Thyroid gland (tissue), 4 donors: Measurements from ENCODE around the gene HYCC1. TPM values are rescaled to one million over a fixed set of nuclear protein-coding genes. Genes with fewer than 3 reads are reported as not detected.

Experiments
- DNase-seq, 2 donors: peaks; one replicate each; pipeline ENCODE4 v3.0.0-alpha.2; 2019
- H3K27ac ChIP-seq, 3 donors: fragments of 200-600 bp; sonication (generic); 1 replicate in 2 of 3; 2 replicates in 1 of 3; pipeline ENCODE4 v1.5.1; 2016 to 2019; ENCODE audit warnings: mild to moderate bottlenecking in 1 of 3, moderate library complexity in 1 of 3
- H3K27me3 ChIP-seq: fragments of 200-600 bp; sonication (generic); one replicate; pipeline ENCODE4 v1.5.1; 2019
- H3K36me3 ChIP-seq, 2 donors: fragments of 200-600 bp; sonication (generic); one replicate each; pipeline ENCODE4 v1.5.1; 2016 to 2019
- H3K4me1 ChIP-seq, 2 donors: fragments of 200-600 bp; sonication (generic); one replicate each; pipeline ENCODE4 v1.5.1; 2017 to 2019
- H3K4me3 ChIP-seq, 3 donors: fragments of 200-600 bp; sonication (generic); replicated peaks in 1 of 3; 1 replicate in 2 of 3; 2 replicates in 1 of 3; pipeline ENCODE4 v1.5.1; 2016; ENCODE audit warnings: mild to moderate bottlenecking in 1 of 3
- H3K9me3 ChIP-seq: fragments of 200-600 bp; sonication (generic); one replicate; pipeline ENCODE4 v1.5.1; 2017
- POLR2A ChIP-seq, 2 donors: fragments of 450-650 bp; IDR thresholded peaks; one replicate each; pipeline ENCODE4 v1.6.1; 2017; ENCODE audit warnings: antibody characterized with exemption in 2 of 2, mild to moderate bottlenecking in 2 of 2, moderate library complexity in 1 of 2
- WGBS, 2 donors: methylation state at CpG; one replicate each; pipeline ENCODE4 v1.1.5; 2017; 5-methylcytosine and 5-hydroxymethylcytosine counted together
- intact Hi-C: fragments of 100-400 bp; cut with DNase I; formaldehyde crosslinking; loops from one replicate; pipeline ENCODE4 v1.15.1; 2023
- total RNA-seq, 4 donors: library from RNA; depleted of rRNA; stranded (reverse); fragments of >200 nt; gene quantifications; one replicate each; pipeline ENCODE4 v1.2.3, GENCODE V29; 2016
- TF ChIP-seq, protein P1 (sequence below), 6 experiments: fragments of 200-600 bp in 3 of 6; fragments of 450-650 bp in 3 of 6; sonication (generic) in 3 of 6; IDR thresholded peaks; one replicate each; pipeline ENCODE4 v1.5.1; 2016 to 2019; ENCODE audit warnings: antibody characterized with exemption in 6 of 6, mild to moderate bottlenecking in 2 of 6, inconsistent platforms in 1 of 6, moderate library complexity in 1 of 6

Gene HYCC1
- total RNA-seq, 4 donors from 2014 or later, result 18.5 to 38.7 (median 23.4) TPM

DNA sequence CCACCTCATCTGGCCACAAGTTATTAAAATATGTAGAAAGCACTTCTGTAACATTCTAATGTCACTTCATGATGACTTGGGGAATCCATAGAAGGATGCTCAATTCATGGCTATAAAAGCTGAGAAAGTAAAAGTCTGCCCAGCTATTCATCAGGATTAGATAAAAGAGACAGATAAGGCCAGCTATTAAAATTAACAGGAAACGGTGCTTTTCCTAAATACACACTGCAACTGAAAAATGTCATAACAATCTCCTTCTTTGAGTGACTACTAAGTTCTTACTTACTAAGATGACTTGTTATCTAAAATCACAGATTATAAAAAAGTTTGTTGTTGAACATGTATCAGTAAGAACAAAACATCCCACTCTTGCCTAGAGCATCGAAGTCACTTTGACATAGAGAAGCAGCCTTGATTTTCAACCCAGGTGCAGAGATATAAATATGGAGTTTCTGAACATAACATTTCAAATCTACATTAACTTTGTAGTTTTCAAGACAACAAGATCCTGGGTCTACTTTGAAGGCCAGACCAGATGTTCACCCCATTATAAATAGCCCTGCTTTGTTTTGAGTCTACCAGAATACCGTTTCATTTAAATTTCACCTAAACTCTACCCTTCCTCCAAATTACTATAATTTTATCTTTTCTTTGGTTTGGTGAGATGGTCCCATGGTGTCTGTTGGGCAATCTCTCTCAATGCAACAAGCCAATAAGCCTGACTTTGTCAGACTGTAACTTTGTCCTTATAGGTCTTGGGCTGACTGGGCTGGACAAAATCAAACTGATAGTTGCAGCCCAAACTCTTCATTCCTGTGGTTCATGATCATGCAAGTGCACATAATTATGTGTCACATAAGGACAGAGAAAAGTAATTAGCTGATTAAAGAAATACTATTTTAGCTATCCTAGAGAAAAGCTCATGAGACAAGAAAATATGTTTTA lies 24.0 kb downstream of the HYCC1 start:
- Histone ChIP-seq H3K36me3 (no peaks in the 10 kb centered on the region), H3K9me3 (no peaks in the 10 kb centered on the region), H3K4me1 (no peaks in the 10 kb centered on the region), H3K27me3 (no peaks in the 10 kb centered on the region), H3K4me3 (no peak overlapping the region), H3K27ac (no peak overlapping the region)
- no peak for TF ChIP-seq POLR2A (IDR thresholded peaks at IDR 0.05)
- TF ChIP-seq, protein P1, sequence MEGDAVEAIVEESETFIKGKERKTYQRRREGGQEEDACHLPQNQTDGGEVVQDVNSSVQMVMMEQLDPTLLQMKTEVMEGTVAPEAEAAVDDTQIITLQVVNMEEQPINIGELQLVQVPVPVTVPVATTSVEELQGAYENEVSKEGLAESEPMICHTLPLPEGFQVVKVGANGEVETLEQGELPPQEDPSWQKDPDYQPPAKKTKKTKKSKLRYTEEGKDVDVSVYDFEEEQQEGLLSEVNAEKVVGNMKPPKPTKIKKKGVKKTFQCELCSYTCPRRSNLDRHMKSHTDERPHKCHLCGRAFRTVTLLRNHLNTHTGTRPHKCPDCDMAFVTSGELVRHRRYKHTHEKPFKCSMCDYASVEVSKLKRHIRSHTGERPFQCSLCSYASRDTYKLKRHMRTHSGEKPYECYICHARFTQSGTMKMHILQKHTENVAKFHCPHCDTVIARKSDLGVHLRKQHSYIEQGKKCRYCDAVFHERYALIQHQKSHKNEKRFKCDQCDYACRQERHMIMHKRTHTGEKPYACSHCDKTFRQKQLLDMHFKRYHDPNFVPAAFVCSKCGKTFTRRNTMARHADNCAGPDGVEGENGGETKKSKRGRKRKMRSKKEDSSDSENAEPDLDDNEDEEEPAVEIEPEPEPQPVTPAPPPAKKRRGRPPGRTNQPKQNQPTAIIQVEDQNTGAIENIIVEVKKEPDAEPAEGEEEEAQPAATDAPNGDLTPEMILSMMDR (IDR thresholded peaks at IDR 0.05), result no peak
- intact Hi-C loops, result no loop called here
- WGBS, 2 donors, result 89% methylated on average over 3 of the region's 3 CpGs
- DNase-seq, result no peak

DNA sequence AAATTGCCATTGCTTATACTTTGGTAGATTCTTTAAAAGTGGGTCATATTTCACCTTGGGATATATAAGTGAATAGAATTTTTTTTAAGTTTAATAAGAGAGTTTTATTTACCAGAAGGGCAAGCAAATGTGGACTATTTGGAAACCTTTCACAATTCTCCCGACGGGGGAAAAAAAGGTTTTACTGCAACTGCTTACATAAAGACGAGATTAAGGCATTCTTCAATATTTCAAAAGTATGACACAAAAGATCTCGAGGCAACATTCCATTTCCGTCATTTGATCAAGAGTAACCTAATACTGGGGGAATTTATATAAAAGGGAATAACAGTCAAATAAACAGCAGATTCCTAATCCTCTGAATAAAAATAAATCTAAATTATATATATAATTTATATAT lies 28.5 kb downstream of the HYCC1 start:
- no peaks in the 10 kb centered on the region for H3K9me3 ChIP-seq
- H3K36me3 ChIP-seq, result no peaks in the 10 kb centered on the region
- intact Hi-C loops, result no loop called here
- no peaks in the 10 kb centered on the region for H3K27me3 ChIP-seq
- TF ChIP-seq POLR2A (IDR thresholded peaks at IDR 0.05), result no peak
- TF ChIP-seq, protein P1 (IDR thresholded peaks at IDR 0.05), result no peak
- H3K27ac ChIP-seq, result no peak overlapping the region
- 94 to 95% methylated on average over 5 of the region's 5 CpGs for WGBS, 2 donors
- no peak for DNase-seq
- no peaks in the 10 kb centered on the region for H3K4me1 ChIP-seq
- no peak overlapping the region for H3K4me3 ChIP-seq

DNA sequence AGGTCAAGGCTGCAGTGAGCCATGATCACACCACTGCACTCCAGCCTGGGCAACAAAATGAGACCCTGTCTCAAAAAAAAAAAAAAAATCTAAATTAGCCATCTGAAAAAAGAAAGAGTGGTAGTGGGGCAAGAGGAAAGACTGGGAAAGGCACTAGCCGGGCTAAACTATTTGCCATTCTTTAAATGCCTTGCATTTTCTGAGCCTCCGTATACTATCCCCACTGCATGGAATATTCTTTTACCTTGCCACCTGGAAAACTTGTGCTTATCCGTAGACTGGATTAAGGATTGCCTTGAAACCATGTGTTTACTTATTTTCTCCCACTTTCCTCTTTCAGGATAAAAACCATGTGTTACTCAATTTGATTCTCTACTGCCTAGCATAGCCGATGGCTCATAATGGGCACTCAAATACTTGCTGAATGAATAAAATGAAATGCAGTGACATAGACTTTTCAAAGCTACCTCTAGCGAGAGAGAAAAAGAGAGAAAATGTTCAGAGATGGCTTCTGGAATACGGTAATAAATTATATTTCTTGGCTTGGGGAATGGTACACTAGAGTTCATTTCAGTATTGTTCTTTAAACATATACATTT lies 30.6 kb downstream of the HYCC1 start:
- Histone ChIP-seq H3K9me3 (no peaks in the 10 kb centered on the region), H3K27me3 (no peaks in the 10 kb centered on the region), H3K36me3 (no peaks in the 10 kb centered on the region), H3K27ac (no peak overlapping the region), H3K4me1 (no peaks in the 10 kb centered on the region), H3K4me3 (no peak overlapping the region)
- intact Hi-C loops, result no loop called here
- no peak for DNase-seq
- WGBS, 2 donors, result 96 to 97% methylated on average over 6 of the region's 6 CpGs
- TF ChIP-seq, protein P1 (IDR thresholded peaks at IDR 0.05), result no peak
- no peak for TF ChIP-seq POLR2A (IDR thresholded peaks at IDR 0.05)

DNA sequence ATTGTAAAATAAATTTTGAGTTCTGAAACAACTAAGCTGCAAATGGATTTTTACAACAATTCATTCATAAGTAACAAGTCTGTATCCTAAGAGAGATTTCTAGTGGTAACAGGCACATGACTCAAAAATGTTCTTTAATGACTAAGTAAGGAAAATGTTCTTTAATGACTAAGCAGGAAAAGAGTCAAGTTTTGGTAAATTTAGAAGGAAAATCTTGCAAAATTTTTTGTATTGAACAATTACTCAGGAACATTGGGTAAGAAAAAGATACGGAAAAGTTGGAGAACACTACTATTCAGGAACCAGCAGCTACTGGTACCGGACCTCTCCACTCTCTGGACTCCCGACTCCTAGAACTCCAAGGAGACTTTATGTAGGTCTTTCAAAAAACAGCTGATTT lies 33.5 kb downstream of the HYCC1 start:
- Histone ChIP-seq H3K9me3 (no peaks in the 10 kb centered on the region), H3K4me3 (no peak overlapping the region), H3K4me1 (no peaks in the 10 kb centered on the region), H3K27ac (no peak overlapping the region), H3K36me3 (no peaks in the 10 kb centered on the region), H3K27me3 (no peaks in the 10 kb centered on the region)
- intact Hi-C loops, result no loop called here
- whole genome bisulfite sequencing, 2 donors, result 86 to 93% methylated on average over 3 of the region's 3 CpGs
- no peak for DNase-seq
- no peak for TF ChIP-seq POLR2A (IDR thresholded peaks at IDR 0.05)
- TF ChIP-seq, protein P1 (IDR thresholded peaks at IDR 0.05), result no peak

DNA sequence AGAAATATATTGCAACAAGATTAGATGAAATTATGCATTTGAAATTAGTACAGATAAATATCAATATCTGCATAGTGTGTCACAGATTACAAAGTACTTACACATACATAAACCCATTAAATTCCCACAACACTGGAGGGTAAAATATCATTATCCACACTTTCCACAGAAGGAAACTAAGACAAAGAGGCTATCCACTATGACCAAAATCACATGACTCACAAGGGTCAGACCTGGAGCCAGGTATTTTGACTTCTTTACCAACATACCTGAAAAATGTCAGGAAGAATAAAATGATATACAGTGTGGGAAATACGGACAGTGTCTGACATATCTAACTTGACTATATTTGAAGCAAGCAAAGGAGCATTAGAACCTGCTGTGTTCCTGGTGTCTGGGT lies 34.1 kb downstream of the HYCC1 start:
- intact Hi-C loops, result no loop called here
- WGBS, 2 donors, result 93 to 97% methylated on average over 1 of the region's 1 CpG
- no peaks in the 10 kb centered on the region for H3K4me1 ChIP-seq
- H3K36me3 ChIP-seq, result no peaks in the 10 kb centered on the region
- no peak overlapping the region for H3K27ac ChIP-seq
- no peak overlapping the region for H3K4me3 ChIP-seq
- H3K9me3 ChIP-seq, result no peaks in the 10 kb centered on the region
- no peak for DNase-seq
- H3K27me3 ChIP-seq, result no peaks in the 10 kb centered on the region
- TF ChIP-seq, protein P1 (IDR thresholded peaks at IDR 0.05), result no peak
- TF ChIP-seq POLR2A (IDR thresholded peaks at IDR 0.05), result no peak
